ENCODE measurements around the gene KRIT1.

GRCh38 chr7:92156990-92157389 lies 88.7 kb downstream of the KRIT1 start:
- no peak for TF ChIP-seq CTCF (IDR thresholded peaks at IDR 0.05)
- TF ChIP-seq POLR2A (IDR thresholded peaks at IDR 0.05): no peak
